BE2C (cell line): ENCODE measurements around the gene GANAB.

ENCODE experiments used
- DNase-seq: peaks from one replicate; pipeline ENCODE4 v3.0.0-alpha.2; 2020
- H3K27me3 ChIP-seq: fragments of 250-450 bp; sonication (Bioruptor Pico); 2 replicates; pipeline ENCODE4 v1.5.1; 2020; ENCODE audit warnings: mild to moderate bottlenecking
- H3K36me3 ChIP-seq: fragments of 250-450 bp; sonication (Bioruptor Pico); 2 replicates; pipeline ENCODE4 v1.5.1; 2020; ENCODE audit warnings: mild to moderate bottlenecking
- H3K4me1 ChIP-seq: fragments of 250-450 bp; sonication (Bioruptor Pico); 2 replicates; pipeline ENCODE4 v1.5.1; 2020
- H3K4me3 ChIP-seq: 2 replicates; pipeline ENCODE4 v1.5.1; 2011; ENCODE audit warnings: low read depth, low read length
- H3K9me3 ChIP-seq: fragments of 250-450 bp; sonication (Bioruptor Pico); 2 replicates; pipeline ENCODE4 v1.5.1; 2020
- CTCF ChIP-seq: IDR thresholded peaks from 2 replicates; pipeline ENCODE4 v1.5.1; 2012; ENCODE audit warnings: mild to moderate bottlenecking, low read depth, low read length

Gene GANAB

GRCh38 chr11:62611705-62612365 lies 34.6 kb downstream of the GANAB start:
- DNase-seq = no peak
- no peaks in the 10 kb centered on the region for H3K4me1 ChIP-seq
- TF ChIP-seq CTCF = no peak
- H3K36me3 ChIP-seq = no peaks in the 10 kb centered on the region
- peak overlapping the region; percentile 70 for H3K4me3 ChIP-seq
- H3K27me3 ChIP-seq = no peaks in the 10 kb centered on the region
- no peaks in the 10 kb centered on the region for H3K9me3 ChIP-seq

GRCh38 chr11:62610814-62611704 lies 35.4 kb downstream of the GANAB start:
- peak overlapping the region; percentile 70 for H3K4me3 ChIP-seq
- H3K4me1 ChIP-seq = no peaks in the 10 kb centered on the region
- no peak for TF ChIP-seq CTCF
- H3K27me3 ChIP-seq = no peaks in the 10 kb centered on the region
- H3K36me3 ChIP-seq = no peaks in the 10 kb centered on the region
- DNase-seq = no peak
- no peaks in the 10 kb centered on the region for H3K9me3 ChIP-seq

- DNase-seq = no peak
- H3K36me3 ChIP-seq = no peaks in the 10 kb centered on the region
- no peak for TF ChIP-seq CTCF
- H3K27me3 ChIP-seq = no peaks in the 10 kb centered on the region
- H3K4me3 ChIP-seq = no peak overlapping the region
- no peaks in the 10 kb centered on the region for H3K9me3 ChIP-seq
- no peaks in the 10 kb centered on the region for H3K4me1 ChIP-seq
Measured at GRCh38 chr11:62610403-62610802, 36.0 kb downstream of the GANAB start.

- Histone ChIP-seq H3K4me3 (no peak overlapping the region), H3K9me3 (no peaks in the 10 kb centered on the region), H3K36me3 (no peaks in the 10 kb centered on the region), H3K27me3 (no peaks in the 10 kb centered on the region), H3K4me1 (no peaks in the 10 kb centered on the region)
- DNase-seq = no peak
- no peak for TF ChIP-seq CTCF
Measured at GRCh38 chr11:62608776-62609175, 37.6 kb downstream of the GANAB start.

GRCh38 chr11:62607714-62608113 lies 38.7 kb downstream of the GANAB start:
- no peak for TF ChIP-seq CTCF
- no peaks in the 10 kb centered on the region for H3K9me3 ChIP-seq
- no peak for DNase-seq
- no peaks in the 10 kb centered on the region for H3K4me1 ChIP-seq
- H3K4me3 ChIP-seq = no peak overlapping the region
- H3K27me3 ChIP-seq = no peaks in the 10 kb centered on the region
- no peaks in the 10 kb centered on the region for H3K36me3 ChIP-seq

- H3K36me3 ChIP-seq = no peaks in the 10 kb centered on the region
- H3K27me3 ChIP-seq = no peaks in the 10 kb centered on the region
- H3K4me3 ChIP-seq = no peak overlapping the region
- no peaks in the 10 kb centered on the region for H3K4me1 ChIP-seq
- no peaks in the 10 kb centered on the region for H3K9me3 ChIP-seq
- no peak for DNase-seq
- no peak for TF ChIP-seq CTCF
Measured at GRCh38 chr11:62605902-62606301, 40.5 kb downstream of the GANAB start.
